ENCODE measurements around the gene LDLRAD2. TPM values are rescaled to one million over a fixed set of nuclear protein-coding genes. Genes with fewer than 3 reads are reported as not detected.

LDLRAD2 gene
- polyA plus RNA-seq, 4 donors = 3.6 to 5.5 (median 5.3) TPM

GRCh38 chr1:21857840-21858670 is 46.0 kb downstream of the LDLRAD2 start:
- DNase-seq (ENCODE audit: low read depth in 4 of 4, low spot score in 3 of 4) = no peak

DNA sequence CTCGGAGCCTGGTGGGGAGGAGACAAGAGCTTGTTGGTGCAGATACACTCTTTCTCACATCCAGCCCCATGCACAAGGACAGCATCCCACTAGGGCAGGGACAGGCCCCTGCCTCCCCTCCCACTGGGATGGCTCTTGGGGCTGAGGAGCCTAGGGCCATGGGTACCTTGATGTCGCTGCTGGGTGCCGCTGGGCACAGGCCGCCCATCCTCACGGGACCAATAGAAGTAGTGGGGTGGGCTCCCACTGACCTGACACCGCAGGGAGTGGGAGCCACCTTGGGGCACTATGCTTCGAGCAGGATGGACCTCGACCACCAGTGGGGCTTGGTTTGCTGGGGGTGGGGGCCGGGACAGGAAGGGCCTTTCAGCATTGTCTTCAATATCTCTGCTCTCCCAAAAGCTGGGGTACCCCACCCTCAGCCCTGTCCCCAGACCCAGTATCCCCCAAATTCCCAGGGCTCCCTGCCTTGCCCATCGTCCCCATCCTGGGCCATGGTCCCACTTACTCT is 47.7 kb downstream of the LDLRAD2 start:
- DNase-seq (ENCODE audit: low read depth in 4 of 4, low spot score in 3 of 4) = no peak

- DNase-seq (ENCODE audit: low read depth in 4 of 4, low spot score in 3 of 4) = no peak
These were observed 48.9 kb downstream of the LDLRAD2 start for GRCh38 chr1:21860971-21861370.

- no peak for DNase-seq (ENCODE audit: low read depth in 4 of 4, low spot score in 3 of 4)
These were observed 49.8 kb downstream of the LDLRAD2 start for GRCh38 chr1:21861602-21862429.

- DNase-seq (ENCODE audit: low read depth in 4 of 4, low spot score in 3 of 4) = no peak
These were observed 51.9 kb downstream of the LDLRAD2 start for GRCh38 chr1:21863981-21864380.

GRCh38 chr1:21864730-21865129 is 52.7 kb downstream of the LDLRAD2 start:
- DNase-seq (ENCODE audit: low read depth in 4 of 4, low spot score in 3 of 4) = no peak

DNA sequence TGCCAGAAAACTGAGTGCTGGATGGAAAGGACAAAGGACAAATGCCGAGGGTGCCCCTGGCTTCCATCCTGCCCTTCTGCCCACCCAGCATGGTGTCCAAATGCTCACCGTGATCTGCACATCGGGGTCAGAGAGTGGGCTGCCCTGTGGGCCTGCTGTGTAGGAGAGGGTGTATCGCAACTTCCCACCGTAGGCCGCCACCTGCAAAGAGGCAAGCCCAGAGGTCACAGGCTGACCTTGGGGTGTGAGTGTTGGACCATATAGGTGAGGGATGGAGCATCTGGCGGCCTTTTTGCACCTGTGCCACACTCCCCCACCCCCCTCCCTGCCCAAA is 53.5 kb downstream of the LDLRAD2 start:
- DNase-seq (ENCODE audit: low read depth in 4 of 4, low spot score in 3 of 4) = no peak

GRCh38 chr1:21865943-21866706 is 54.1 kb downstream of the LDLRAD2 start:
- DNase-seq (ENCODE audit: low read depth in 4 of 4, low spot score in 3 of 4) = peak in 1 of 4 donors; percentile 12

DNA sequence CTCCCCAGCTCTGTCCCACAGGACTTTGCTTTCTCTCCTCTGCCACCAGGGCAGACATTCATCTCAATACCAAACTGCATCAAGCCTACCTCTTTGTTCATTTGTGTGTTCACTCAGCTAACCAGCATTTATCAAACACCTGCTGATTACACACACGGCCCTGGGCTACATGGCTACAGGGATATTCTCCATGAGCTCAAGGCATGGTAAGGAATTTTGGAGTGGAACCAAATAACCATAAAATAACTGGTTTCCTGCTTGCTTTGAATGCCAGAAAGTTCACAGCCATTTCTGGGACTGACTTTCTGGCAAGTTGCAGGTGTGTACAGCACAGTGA is 54.6 kb downstream of the LDLRAD2 start:
- no peak for DNase-seq (ENCODE audit: low read depth in 4 of 4, low spot score in 3 of 4)

GRCh38 chr1:21867451-21867996 is 55.5 kb downstream of the LDLRAD2 start:
- no peak for DNase-seq (ENCODE audit: low read depth in 4 of 4, low spot score in 3 of 4)

GRCh38 chr1:21868482-21868881 is 56.4 kb downstream of the LDLRAD2 start:
- no peak for DNase-seq (ENCODE audit: low read depth in 4 of 4, low spot score in 3 of 4)

GRCh38 chr1:21868941-21869454 is 56.9 kb downstream of the LDLRAD2 start:
- no peak for DNase-seq (ENCODE audit: low read depth in 4 of 4, low spot score in 3 of 4)

- no peak for DNase-seq (ENCODE audit: low read depth in 4 of 4, low spot score in 3 of 4)
These were observed 57.6 kb downstream of the LDLRAD2 start for GRCh38 chr1:21869620-21870121.

GRCh38 chr1:21870611-21871010 is 58.5 kb downstream of the LDLRAD2 start:
- no peak for DNase-seq (ENCODE audit: low read depth in 4 of 4, low spot score in 3 of 4)

GRCh38 chr1:21871943-21872342 is 59.9 kb downstream of the LDLRAD2 start:
- no peak for DNase-seq (ENCODE audit: low read depth in 4 of 4, low spot score in 3 of 4)

DNA sequence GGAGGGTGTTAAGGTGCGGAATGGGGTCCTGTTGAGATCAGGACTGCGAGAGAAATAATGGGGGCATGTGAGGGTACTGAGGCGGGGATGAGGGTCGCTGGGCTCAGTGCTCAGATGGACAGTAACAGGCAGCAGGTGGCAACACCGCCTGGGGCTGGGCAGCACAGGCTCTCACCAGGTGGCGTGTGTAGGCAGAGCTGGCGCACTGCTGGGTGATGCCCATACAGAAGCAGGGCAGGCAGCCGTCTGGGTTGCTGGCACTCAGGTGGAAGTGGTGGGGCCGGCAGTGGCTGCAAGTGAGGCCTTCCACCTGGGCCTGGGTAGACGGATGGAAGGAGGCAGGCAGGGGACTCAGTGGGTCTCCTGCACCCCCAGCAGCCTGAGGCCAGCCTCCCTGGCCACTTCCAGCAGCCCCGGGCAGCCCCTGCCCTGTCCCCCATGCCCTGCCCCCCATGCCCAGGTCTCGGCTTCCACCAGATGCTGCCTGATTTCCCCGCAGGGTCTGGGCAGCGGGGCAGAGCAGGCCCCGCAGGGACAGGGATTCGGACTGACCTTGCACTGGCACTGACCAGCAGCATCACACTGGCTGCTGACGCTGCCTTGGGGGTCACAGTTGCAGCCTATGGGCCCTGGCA is 60.5 kb downstream of the LDLRAD2 start:
- no peak for DNase-seq (ENCODE audit: low read depth in 4 of 4, low spot score in 3 of 4)

DNA sequence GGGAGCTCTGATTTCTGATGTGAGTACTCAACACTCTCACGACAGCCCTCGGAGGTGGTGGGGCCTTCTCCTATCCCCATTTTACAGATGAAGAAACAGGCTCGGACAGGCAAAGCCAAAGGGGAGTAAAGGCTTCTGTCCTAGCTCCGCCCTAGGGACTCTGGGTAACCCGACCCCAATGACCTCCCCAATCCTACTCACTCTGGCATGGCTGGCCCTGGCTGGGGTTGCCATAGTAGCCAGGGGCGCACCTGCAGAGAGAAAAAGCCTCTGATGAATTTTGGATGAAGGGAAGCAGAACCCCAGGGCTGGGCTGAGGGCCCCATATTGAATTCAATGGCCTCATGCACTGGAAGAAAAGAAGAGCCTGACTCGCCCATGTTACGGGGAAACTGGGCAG is 61.1 kb downstream of the LDLRAD2 start:
- DNase-seq (ENCODE audit: low read depth in 4 of 4, low spot score in 3 of 4) = no peak

GRCh38 chr1:21873761-21874160 is 61.7 kb downstream of the LDLRAD2 start:
- DNase-seq (ENCODE audit: low read depth in 4 of 4, low spot score in 3 of 4) = no peak

DNA sequence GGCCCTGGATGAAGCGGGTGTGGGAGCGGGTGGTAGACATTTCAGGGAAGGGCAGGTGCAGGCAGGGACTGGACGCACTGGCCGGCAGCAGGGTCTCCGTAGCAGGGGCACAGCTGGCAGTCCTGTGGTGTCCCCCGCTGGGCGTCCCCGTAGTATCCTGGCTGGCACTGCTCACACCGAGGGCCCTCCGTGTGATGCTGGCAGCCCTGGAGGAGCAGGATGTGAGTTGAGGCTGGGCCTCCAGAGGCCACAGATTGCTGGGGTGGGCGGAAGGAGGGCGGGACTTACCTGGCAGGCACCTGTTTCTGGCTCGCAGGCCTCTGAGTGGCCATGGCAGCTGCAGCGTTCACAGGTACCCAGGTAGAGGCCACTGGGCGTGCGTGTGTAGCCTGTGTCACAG is 62.3 kb downstream of the LDLRAD2 start:
- no peak for DNase-seq (ENCODE audit: low read depth in 4 of 4, low spot score in 3 of 4)

Data from right renal pelvis (tissue), 4 donors.